Smooth muscle cell (in vitro differentiated cells): ENCODE data around the gene BOD1L1. TPM values are rescaled to one million over a fixed set of nuclear protein-coding genes. Genes with fewer than 3 reads are reported as not detected.

ENCODE experiments used
- DNase-seq: peaks from one replicate; lab custom pipeline; 2025; ENCODE audit not compliant: unreplicated experiment; lab: John Stamatoyannopoulos, UW
- H2AFZ ChIP-seq: fragments of 200-600 bp; sonication (generic); 2 replicates; pipeline ENCODE4 v1.6.0; 2016; ENCODE audit warnings: antibody characterized with exemption, low read depth, mild to moderate bottlenecking
- H3F3A ChIP-seq: fragments of 200-600 bp; sonication (generic); 2 replicates; pipeline ENCODE4 v1.6.0; 2017; ENCODE audit warnings: antibody characterized with exemption, low read depth
- H3K27ac ChIP-seq: fragments of 200-600 bp; sonication (generic); 2 replicates; pipeline ENCODE4 v1.5.1; 2016; ENCODE audit warnings: low read depth, mild to moderate bottlenecking
- H3K27me3 ChIP-seq: fragments of 200-600 bp; sonication (generic); 2 replicates; pipeline ENCODE4 v1.6.1; 2016; ENCODE audit warnings: low read depth, mild to moderate bottlenecking
- H3K36me3 ChIP-seq: fragments of 200-600 bp; sonication (generic); 2 replicates; pipeline ENCODE4 v1.5.1; 2016; ENCODE audit warnings: low read depth
- H3K4me1 ChIP-seq: fragments of 200-600 bp; sonication (generic); 2 replicates; pipeline ENCODE4 v1.5.1; 2016; ENCODE audit warnings: low read depth
- H3K4me2 ChIP-seq: fragments of 200-600 bp; sonication (generic); 2 replicates; pipeline ENCODE4 v1.6.0; 2016; ENCODE audit warnings: mild to moderate bottlenecking
- H3K4me3 ChIP-seq: fragments of 200-600 bp; sonication (generic); 2 replicates; pipeline ENCODE4 v1.5.1; 2016; ENCODE audit warnings: mild to moderate bottlenecking
- H3K79me2 ChIP-seq: fragments of 200-600 bp; sonication (generic); 2 replicates; pipeline ENCODE4 v1.6.0; 2016; ENCODE audit warnings: low read depth, mild to moderate bottlenecking
- H3K9ac ChIP-seq: fragments of 200-600 bp; sonication (generic); 2 replicates; pipeline ENCODE4 v1.6.0; 2016; ENCODE audit warnings: low read depth
- H3K9me3 ChIP-seq: fragments of 200-600 bp; sonication (generic); replicated peaks from 2 replicates; pipeline ENCODE4 v1.5.1; 2016; ENCODE audit warnings: low read depth
- H4K20me1 ChIP-seq: fragments of 200-600 bp; sonication (generic); 2 replicates; pipeline ENCODE4 v1.6.0; 2016; ENCODE audit warnings: low read depth
- WGBS: methylation state at CpG from one replicate; pipeline ENCODE4 v1.1.7; 2016; ENCODE audit warnings: low lambda C conversion rate; 5-methylcytosine and 5-hydroxymethylcytosine counted together
- polyA plus RNA-seq: library from polyadenylated mRNA; unstranded; fragments of >200 nt; fragmentation: Nextera tagmentation; extraction: Ambion mirVana; gene quantifications from 2 replicates; pipeline ENCODE4 v1.2.1, GENCODE V29; 2016
- total RNA-seq: library from RNA; depleted of rRNA; stranded (reverse); fragments of >200 nt; gene quantifications from 2 replicates; pipeline ENCODE4 v1.2.3, GENCODE V29; 2014
- TF ChIP-seq, protein P1 (sequence below): fragments of 200-600 bp; sonication (generic); IDR thresholded peaks from 2 replicates; pipeline ENCODE4 v1.5.1; 2017; ENCODE audit warnings: borderline replicate concordance, mild to moderate bottlenecking, antibody characterized with exemption; ENCODE audit not compliant: insufficient read depth, poor library complexity, severe bottlenecking

Gene BOD1L1
- total and polyA plus RNA-seq, 2 experiments from 2014 or later: 9.8 to 30.9 TPM

DNA sequence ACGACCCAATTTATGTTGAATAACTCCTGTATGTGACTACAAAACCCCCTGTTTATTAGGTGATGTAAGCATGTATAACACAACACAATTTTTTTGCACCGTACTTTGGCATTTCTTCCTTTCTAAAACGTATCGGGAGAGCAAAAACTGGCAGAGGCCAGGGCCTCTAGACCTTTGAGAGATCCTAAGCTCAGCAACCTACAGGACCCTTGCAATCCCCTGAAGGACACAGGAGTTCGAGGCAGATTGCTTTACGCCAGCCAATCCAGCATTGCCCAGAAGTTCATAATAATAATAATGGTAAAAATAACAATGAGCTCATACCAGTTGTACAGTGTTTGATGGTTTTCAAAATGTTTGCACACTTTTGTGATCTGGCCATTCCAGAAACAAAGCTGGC lies 90.9 kb downstream of the BOD1L1 start:
- Histone ChIP-seq H3K79me2 (no peaks in the 10 kb centered on the region), H3K36me3 (no peaks in the 10 kb centered on the region), H3K4me2 (no peak overlapping the region), H3K9me3 (no peaks in the 10 kb centered on the region), H3K4me1 (peaks cover 25% of the 10 kb centered on the region), H3F3A (no peaks in the 10 kb centered on the region), H3K27me3 (peaks cover 100% of the 10 kb centered on the region), H3K9ac (no peak overlapping the region), H3K4me3 (no peak overlapping the region), H3K27ac (no peak overlapping the region), H4K20me1 (peaks cover 9% of the 10 kb centered on the region), H2AFZ (no peak overlapping the region)
- DNase-seq: no peak
- TF ChIP-seq, protein P1, sequence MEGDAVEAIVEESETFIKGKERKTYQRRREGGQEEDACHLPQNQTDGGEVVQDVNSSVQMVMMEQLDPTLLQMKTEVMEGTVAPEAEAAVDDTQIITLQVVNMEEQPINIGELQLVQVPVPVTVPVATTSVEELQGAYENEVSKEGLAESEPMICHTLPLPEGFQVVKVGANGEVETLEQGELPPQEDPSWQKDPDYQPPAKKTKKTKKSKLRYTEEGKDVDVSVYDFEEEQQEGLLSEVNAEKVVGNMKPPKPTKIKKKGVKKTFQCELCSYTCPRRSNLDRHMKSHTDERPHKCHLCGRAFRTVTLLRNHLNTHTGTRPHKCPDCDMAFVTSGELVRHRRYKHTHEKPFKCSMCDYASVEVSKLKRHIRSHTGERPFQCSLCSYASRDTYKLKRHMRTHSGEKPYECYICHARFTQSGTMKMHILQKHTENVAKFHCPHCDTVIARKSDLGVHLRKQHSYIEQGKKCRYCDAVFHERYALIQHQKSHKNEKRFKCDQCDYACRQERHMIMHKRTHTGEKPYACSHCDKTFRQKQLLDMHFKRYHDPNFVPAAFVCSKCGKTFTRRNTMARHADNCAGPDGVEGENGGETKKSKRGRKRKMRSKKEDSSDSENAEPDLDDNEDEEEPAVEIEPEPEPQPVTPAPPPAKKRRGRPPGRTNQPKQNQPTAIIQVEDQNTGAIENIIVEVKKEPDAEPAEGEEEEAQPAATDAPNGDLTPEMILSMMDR: no peak
- 44% methylated on average over 6 of the region's 6 CpGs for WGBS

DNA sequence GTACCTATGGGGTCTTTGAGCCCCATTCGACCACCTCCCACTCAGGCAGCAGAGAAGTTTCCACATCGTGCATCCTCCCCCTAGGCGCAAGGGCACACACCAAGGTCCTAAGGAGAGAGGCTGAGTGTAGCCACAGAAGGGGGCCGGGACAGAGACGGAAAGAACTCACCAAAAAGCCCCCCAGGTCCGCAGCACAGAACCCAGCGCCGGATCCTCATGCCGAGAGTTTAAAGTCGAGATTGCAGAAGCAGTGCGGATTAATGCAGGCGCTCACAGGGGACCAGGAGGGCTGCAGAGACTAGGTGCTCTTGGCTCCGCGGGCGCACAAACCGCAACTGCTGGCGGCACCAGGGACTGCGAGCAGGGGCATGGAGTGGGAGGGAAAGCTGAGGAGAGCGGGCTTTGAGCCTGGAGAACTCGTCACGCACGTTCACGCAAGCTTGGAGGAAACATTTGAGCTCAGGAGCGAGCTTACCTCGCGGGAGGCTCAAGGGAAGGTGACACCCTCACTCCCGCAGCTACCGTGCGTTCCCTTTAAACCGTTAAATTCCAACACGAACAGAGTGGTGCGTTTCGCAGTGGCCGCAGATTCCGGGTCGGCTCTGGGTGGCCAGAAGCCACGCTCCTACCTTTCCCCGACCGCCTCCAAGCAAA lies 91.7 kb downstream of the BOD1L1 start:
- WGBS: 5% methylated on average over 39 of the region's 39 CpGs
- DNase-seq: no peak
- H3K27ac ChIP-seq: no peak overlapping the region
- peak overlapping the region; percentile 37 for H3K4me2 ChIP-seq
- peaks cover 1% of the 10 kb centered on the region for H4K20me1 ChIP-seq
- H3K9ac ChIP-seq: no peak overlapping the region
- no peaks in the 10 kb centered on the region for H3K9me3 ChIP-seq
- H3F3A ChIP-seq: no peaks in the 10 kb centered on the region
- TF ChIP-seq, protein P1: no peak
- no peaks in the 10 kb centered on the region for H3K36me3 ChIP-seq
- no peak overlapping the region for H2AFZ ChIP-seq
- H3K4me3 ChIP-seq: no peak overlapping the region
- peaks cover 100% of the 10 kb centered on the region for H3K27me3 ChIP-seq
- peaks cover 29% of the 10 kb centered on the region for H3K4me1 ChIP-seq
- H3K79me2 ChIP-seq: no peaks in the 10 kb centered on the region

DNA sequence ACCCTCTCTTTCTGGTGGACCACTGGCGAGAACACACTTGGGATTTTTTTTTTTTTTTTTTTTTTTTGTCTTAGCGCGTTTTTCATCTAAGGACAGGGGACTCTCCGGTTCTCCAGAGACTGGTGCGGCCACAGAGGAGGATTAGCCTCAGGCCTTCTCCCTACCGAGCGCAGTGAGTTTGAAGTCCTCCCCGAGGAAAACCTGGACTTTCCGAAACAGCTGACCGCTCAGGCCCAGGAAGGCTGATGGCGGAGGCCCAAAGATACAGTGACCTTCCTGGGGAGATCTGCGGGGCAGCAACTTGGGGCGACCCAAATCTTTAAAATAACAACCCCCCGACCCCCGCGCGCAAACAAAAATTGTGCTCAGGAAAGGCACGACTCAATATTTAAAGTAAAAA lies 92.4 kb downstream of the BOD1L1 start:
- TF ChIP-seq, protein P1: no peak
- WGBS: 11% methylated on average over 18 of the region's 18 CpGs
- no peak for DNase-seq
- H3K27ac ChIP-seq: no peak overlapping the region
- H3K27me3 ChIP-seq: peaks cover 100% of the 10 kb centered on the region
- H3K9ac ChIP-seq: no peak overlapping the region
- peaks cover 29% of the 10 kb centered on the region for H3K4me1 ChIP-seq
- no peak overlapping the region for H2AFZ ChIP-seq
- H4K20me1 ChIP-seq: no peaks in the 10 kb centered on the region
- H3F3A ChIP-seq: no peaks in the 10 kb centered on the region
- H3K4me2 ChIP-seq: no peak overlapping the region
- H3K9me3 ChIP-seq: no peaks in the 10 kb centered on the region
- no peaks in the 10 kb centered on the region for H3K79me2 ChIP-seq
- H3K36me3 ChIP-seq: no peaks in the 10 kb centered on the region
- no peak overlapping the region for H3K4me3 ChIP-seq
